HG02759 (cell line): ENCODE results near the gene PI16.

Experiments used
- ATAC-seq: cut with Tn5 transposase; IDR thresholded peaks from one replicate; pipeline ENCODE4 v1.9.1; 2021; ENCODE audit warnings: mild to moderate bottlenecking, moderate library complexity; ENCODE audit not compliant: unreplicated experiment

PI16 gene

DNA sequence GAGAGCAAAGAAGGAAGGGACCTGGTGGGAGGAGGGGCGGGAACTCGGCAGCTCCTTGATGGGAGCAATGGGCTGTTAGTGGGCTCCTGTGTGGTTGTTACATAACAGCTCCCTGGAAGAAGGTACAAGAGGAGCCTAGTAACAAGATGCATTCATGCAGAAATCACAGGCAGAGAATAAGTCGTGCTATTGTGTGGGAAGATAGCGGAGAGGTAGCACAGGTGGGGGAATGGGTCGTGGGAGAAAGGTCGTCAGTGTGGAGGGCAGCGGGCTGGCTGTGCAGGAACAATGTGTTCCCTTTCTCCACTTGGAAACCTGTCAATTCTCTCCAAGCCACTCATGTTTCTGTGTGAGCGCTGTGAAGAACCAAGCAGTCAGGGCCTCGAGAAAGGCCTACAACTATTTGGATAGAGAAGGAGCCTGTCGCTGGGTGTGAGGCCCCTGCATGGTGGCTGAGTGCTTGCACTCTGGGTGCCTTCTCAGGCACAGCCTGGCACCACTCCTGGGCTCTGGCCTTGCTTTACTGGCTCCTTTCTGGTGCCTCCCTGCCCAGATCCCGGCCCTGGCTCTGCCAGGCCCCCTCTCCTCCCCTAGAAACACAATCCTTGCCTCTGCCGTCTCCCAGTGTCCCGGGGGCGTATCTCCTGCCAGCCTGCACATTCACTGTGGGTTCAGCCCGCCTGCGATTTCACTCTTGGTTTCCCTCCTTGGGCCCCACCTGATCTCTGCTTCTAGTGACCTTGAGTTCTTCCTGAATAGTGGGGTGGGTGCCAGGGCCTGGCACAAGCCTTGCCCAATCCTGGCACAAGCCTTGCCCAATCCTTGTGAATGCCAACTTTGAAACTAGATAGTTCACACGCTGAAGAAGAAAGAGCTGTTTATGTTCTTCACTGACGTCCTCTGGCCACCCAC, 43.5 kb downstream of the PI16 start:
- no peak for ATAC-seq

DNA sequence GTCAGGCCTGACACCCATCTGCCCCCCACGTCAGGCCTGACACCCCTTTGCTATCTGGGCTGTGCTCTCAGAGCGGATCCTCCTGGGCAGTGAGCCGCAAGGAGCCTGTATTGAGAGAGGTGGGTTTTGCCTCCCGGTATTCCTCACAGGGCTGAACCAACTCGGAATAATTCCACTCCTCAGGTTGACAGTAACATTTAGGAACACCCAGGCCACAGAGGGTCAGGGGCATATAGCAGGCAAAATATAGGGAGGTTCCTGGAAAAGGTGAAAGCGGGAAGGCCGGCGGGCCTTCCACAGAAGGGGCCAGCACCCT, 44.1 kb downstream of the PI16 start:
- no peak for ATAC-seq

DNA sequence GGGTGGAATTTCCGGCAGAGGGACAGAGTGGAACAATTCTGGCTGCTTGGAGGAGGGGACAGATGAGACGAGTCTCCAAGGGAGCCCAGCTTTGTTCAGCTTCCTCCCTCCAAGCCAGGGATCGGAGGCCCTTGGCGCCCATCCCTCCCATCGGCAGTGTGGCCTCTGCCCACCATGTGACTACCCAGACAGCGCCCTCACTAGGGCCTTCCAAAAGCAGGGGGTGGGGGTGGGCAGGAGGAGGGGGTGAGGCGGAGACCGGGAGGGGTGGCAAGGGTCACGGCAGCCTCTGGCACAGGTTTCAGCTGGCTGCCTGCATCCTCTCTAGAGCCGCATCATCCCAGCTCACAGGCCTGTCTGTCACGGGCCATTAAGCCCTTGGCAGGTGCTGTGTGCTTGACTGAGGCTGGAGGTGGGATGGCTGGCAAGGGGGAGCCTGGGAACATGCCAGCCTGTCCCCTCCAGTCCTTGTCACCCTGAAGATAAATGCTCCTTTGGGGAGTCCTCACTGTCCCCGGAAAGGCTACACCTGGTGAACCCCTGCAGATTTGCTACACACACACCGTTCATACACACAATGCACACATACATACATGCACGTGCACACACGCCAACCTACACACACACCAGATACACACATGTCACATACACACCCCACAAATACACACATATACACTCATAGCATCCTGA, 44.7 kb downstream of the PI16 start:
- ATAC-seq = no peak

DNA sequence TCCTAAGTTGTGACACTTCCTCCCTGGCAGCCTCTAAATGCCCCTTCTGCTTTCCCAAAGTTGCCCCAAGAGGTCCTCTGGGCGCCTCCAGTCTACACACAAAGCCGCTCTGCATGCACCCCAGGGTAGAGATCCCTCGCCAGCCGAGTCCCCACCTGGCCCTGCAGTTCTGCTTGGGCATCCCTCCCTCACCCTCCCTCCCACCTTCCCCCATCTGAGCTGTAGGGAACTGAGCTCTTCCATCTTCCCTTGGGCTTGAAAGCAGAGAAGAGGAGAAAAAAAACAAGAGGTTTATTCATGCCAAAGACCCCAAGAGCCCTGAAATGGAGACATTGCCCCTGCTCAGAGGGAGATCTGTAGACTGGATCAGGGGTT, 45.2 kb downstream of the PI16 start:
- ATAC-seq = no peak

DNA sequence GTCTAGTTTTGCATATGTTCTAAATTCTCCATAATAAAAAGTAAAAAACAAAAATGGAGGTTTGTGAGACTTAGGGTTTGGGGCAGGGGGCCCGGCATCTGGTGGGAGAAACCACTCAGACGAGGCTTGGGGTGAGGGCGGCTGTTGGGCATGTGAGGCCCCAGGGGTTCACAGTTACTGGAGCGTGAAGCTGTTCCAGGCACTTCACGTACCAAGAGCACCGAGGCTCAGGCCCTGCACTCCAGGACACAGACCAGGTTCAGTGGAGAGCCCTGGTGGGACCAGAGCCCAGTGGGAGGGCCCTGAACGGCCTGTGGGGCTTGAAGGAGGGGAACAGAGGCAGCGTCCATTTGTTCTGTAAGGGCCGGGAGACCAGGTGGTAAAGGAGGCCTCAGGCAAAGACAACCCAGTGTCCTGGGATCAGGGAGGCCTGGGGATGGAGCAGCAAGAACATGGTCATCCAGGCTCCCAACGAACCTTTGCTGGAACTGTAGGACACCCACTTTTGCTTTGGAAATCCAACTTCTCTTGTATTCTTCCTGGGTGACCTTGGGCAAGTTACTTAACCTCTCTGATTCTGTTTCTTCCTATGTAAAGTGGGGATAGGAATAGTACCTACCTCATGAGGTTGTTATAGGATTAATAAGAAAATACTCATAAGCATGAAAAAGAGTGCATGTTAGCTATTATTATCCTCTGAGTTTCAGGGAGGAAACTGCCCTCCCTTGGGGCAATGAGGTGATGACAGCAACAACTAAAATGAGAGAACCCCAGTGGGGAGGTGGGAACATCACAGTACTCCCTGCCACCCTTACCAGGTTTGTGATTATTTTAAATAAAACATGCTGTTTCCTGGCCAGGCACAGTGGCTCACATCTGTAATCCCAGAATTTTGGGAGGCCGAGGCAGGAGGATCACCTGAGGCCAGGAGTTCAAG, 49.8 kb downstream of the PI16 start:
- no peak for ATAC-seq

DNA sequence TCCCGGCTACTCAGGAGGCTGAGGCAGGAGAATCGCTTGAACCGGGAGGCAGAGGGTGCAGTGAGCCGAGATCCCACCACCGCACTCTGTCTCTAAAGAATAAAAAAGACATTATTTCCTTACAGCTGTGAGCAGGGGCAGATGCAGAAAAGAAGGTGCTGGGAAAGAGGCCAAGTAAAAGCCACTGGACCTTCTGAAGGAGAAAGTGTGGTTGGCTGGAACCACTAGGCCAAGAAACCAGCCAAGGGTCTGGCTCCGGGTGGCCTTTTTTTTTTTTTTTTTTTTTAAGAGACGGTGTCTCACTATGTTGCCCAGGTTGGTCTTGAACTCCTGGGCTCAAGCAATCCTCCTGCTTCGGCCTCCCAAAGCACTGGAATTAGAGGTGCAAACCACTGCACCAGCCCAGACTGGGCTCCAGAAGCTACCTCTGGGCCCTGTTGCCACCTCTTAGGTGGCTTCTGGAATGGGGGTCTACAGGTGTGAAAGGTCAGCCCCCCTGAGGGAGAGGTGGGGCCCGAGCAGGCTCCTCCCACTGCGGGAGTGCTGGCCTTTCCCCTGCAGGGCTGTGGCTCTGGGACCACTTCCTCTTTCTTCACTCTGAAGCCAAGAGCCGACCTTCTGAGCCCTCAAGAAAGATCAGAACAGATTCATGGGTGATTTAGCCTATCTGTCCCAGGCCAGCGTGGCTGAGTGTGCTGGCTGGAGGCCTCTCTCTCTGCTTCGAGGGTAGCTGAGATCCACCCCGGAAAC, 50.7 kb downstream of the PI16 start, which contains the start of gene FGD2:
Gene FGD2, plus strand, starts transcription at position 595 of the 750 bp plus-strand sequence. CDS start 163 bp downstream, outside the sequence.
- peak; percentile 70 for ATAC-seq

DNA sequence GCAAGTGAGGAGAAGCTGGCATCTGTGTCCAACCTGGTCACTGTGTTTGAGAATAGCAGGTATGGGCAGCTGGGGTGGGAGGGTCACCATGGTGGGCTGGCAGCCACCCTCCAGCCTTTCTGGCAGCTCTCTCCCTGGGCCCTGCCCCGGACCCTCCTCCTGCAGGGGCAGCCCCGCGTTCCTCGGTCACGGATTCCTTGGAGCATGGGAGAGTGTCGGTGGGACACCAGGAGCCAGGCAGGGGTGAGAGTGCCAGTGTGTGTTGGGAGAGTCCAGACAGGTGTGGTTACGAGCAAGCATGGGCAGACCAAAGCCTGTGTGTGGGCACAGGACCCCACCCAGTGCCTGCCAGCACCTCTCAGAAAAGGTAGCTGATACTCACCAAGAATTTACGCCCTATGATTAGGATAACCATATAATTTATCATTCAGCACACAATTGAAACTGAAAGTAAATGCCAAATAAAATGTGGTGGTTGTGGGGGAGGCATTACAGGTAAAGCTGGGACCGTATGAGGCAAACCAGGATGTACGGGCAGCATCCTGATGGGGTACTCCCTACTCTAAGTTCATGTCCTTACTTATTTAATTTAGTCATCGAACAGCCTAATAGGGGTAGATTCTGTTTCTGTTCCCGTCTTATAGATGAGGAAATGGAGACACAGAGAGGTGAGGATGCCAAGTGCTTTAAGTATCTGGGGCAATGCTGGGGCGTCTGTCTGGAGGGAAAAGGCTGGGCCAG, 51.5 kb downstream of the PI16 start:
- peak; percentile 11 for ATAC-seq

DNA sequence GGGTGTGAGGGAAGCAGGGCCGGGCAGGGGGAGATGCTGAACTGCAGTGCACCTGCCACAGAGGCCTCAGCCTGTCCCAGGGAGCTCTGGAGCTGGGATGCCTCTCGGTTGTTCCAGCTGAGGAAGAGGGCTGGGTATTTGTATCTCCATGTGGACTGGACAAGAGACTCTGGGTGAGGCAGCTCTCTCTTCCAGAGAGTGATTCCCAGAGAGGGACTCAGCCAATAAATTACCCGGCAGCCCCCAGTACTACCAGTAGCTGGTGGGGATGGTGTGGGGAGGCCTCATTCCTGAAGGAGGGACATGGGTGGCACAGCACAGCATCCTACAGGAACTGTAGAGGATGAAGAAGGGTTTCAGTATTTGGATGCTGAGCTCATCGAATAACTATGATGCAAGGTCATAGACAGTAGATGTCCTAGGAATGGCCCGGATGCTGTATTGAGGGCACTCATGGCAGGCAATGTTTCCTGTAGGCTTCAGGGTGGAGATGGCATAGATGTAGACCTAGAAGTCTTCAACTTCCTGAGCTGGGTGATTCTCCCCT, 52.3 kb downstream of the PI16 start:
- ATAC-seq = no peak

DNA sequence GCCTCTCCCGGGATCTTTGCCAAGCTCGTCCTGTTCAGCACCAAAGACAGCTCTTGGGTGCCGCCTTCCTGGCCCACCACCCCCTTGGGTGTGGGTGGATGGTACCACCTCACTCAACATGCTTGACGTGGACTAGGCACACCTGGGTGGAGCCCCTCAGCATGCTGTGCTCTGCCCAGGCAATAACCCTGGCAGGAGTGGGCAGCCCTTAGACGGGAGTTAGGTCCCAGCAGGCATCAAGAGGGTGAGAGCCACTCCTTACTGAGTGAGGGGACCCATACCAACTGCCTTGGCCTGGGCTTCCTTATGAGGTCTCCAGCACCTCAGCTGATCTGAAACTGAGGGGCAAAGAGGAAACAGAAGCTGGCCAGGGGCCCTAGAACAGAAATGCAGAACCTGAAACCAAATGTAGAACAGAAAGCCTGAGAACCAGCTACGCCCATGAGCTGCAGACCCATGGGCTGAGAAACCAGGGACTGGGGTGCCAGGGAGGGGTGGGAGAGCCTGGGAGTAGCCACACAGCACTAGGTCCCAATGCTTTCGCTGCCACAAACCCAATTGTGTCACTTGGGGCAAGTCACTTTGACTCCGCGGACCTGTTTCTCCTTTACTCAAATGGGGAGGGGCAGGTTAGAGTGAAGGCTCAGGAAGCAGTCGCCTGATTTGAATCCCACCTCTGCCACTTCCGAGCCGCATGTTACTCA, 53.0 kb downstream of the PI16 start:
- peak; percentile 42 for ATAC-seq

DNA sequence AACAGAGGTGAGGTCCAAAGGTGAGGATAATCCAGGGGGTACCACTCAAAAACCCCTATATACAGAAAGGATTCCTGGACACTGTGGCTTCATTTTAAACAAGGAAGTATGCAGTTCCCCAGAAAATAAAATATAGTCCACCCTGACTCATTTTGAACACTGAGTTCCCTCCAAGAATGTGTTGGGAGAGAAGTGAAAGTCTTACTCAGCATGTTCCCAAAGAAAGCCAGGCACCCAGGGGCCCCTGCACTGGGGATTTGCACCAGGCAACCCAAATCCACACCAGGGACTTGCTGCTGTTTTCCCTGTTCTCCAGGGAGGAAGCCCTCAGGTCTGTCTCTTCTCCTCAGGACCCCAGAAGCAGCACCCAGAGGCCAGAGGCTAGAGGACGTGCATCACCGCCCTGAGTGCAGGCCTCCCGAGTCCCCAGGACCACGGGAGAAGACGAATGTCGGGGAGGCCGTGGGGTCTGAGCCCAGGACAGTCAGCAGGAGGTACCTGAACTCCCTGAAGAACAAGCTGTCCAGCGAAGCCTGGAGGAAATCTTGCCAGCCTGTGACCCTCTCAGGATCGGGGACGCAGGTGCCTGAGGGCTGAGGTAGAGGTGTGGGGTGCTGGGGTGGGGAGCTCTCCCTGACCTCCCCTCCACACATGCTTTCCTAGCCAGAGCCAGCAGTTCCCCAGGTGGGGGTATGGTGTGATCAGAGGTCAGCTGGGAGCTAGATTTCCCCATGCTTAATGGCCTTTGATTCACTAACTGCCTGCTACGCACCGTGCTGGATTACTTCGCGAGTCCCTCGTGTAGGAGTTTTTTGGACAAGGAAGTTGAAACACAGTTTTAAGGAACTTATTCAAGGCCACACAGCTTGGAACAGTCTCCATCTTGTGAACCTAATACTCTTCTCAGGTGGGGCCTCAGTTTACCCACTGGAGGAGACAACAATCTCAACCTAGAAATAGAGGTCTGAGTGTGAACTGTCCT, 54.2 kb downstream of the PI16 start:
- no peak for ATAC-seq

DNA sequence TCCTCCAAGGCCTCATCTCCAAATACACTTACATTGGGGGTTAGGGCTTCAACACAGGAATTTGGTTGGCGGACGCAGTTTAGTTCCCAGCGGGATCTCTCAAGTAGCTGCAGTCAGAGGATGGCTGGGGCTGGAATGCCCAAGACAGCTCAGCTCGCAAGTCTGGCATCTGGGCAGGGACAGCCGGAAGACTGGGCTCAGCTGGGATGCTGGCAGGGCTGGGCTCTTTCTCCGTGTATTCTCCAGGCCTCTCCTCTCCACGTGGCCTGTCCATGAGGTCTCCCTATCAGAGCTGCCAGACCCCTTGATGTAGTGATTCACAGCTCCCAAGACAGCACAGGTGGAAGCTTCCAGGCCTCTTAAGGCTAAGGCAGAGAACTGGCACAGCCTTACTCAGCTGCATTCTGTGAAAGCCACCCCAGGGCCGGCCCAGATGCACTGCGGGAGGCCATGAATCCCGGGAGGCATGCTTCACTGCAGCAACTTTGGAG, 55.9 kb downstream of the PI16 start:
- no peak for ATAC-seq

DNA sequence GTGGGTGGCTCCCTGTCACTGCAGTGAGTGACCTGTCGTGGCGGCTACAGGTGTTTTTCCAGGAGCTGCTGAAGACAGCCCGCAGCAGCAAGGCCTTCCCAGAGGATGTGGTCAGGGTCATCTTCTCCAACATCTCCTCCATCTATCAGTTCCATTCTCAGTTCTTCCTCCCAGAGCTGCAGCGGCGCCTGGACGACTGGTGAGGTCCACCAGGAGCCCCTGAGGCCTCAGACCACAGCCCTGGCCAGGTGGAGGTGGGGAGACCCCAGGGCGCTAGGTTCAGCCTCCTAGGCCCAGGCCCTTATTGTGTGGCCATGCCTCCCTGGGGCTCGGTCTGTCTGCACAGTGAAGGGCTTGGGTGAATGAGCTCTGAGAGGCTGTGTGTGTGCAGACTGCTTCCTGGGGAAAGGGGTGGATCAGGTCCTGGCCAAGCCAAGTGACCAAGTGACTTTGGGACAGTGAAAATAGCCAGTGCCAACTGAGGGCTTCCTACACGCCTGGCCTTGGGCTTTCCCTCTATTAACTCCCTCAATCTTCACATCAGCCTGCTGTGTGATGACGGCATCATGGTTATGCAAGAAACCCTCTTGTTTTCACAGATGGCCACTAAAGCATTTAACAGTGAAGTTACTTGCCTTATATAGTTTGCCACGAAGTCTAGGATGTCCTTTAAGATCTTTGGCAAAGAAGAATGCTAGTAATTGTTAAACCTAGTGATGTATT, 57.3 kb downstream of the PI16 start:
- ATAC-seq = no peak

DNA sequence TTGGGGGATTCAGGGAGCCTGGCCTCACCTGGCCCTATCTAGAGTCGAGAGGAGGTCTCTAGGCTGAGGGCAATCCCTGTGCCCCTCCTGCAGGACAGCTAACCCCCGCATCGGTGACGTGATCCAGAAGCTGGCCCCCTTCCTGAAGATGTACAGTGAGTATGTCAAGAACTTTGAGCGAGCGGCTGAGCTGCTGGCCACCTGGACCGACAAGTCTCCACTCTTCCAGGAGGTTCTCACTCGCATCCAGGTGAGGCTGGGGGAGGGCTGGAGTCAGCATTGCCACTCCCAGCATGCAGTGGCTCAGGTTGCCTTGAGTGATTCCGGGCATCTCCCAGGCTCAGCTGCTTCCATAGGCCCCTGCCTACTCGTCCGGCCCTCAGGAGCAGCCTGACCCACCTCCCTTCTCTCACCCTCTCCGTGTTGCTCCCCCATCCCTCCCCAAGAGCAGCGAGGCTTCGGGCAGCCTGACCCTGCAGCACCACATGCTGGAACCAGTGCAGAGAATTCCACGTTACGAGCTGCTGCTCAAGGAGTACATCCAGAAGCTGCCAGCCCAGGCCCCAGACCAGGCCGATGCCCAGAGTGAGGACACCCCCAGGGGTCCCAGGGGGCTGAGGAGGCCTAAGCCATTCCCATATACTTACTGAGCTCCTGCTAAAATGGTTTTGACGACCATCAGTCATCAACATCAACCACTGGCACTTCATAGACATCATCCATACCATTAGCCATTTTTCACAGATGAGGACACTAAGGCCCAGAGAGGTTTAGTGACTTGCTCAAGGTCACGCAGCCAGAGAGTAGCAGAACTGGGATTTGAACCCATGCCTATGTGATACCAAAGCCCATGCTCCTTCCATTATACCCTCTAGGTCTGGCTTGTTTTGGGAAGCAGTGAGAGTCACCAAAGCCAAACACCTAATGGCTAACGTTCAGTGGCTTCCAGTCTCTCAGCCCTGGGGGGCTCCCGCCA, 59.3 kb downstream of the PI16 start:
- no peak for ATAC-seq
